OCI-LY3 (cell line): ENCODE measurements around the gene CFI.

ENCODE experiments used
- H2AFZ ChIP-seq: fragments of 200-600, 300-600 bp; shearing (Covaris generic); 2 replicates; pipeline ENCODE4 v1.6.0; 2014; ENCODE audit warnings: antibody characterized with exemption, low read depth, low read length
- H3K27ac ChIP-seq: fragments of 200-600, 300-600 bp; sonication (generic); 2 replicates; pipeline ENCODE4 v1.5.1; 2014; ENCODE audit warnings: mild to moderate bottlenecking, low read length, moderate library complexity, mixed read lengths
- H3K27me3 ChIP-seq: fragments of 200-600, 300-600 bp; sonication (generic); 2 replicates; pipeline ENCODE4 v1.6.1; 2014; ENCODE audit warnings: low read depth, low read length, mixed read lengths
- H3K36me3 ChIP-seq: fragments of 200-600, 300-600 bp; sonication (generic); replicated peaks from 2 replicates; pipeline ENCODE3; 2014; ENCODE audit warnings: low read depth, low read length, mixed read lengths
- H3K4me1 ChIP-seq: fragments of 300-600, 200-600 bp; sonication (generic); 2 replicates; pipeline ENCODE4 v1.6.1; 2014; ENCODE audit warnings: low read length, mixed read lengths
- H3K4me2 ChIP-seq: fragments of 200-600, 300-600 bp; sonication (generic); 2 replicates; pipeline ENCODE4 v1.6.1; 2014; ENCODE audit warnings: low read length, mixed read lengths
- H3K4me3 ChIP-seq: fragments of 300-600, 200-600 bp; sonication (generic); 2 replicates; pipeline ENCODE4 v1.5.1; 2014; ENCODE audit warnings: antibody characterized with exemption, mild to moderate bottlenecking, low read length, moderate library complexity
- H3K79me2 ChIP-seq: fragments of 300-600, 200-600 bp; shearing (Covaris generic); 2 replicates; pipeline ENCODE4 v1.6.1; 2014; ENCODE audit warnings: mild to moderate bottlenecking, low read length, mixed read lengths
- H3K9ac ChIP-seq: fragments of 300-600, 200-600 bp; shearing (Covaris generic); 2 replicates; pipeline ENCODE4 v1.6.0; 2014; ENCODE audit warnings: mild to moderate bottlenecking, low read length, moderate library complexity
- H3K9me3 ChIP-seq: fragments of 200-600, 300-600 bp; shearing (Covaris generic); 2 replicates; pipeline ENCODE4 v1.6.1; 2014; ENCODE audit warnings: low read length, mixed read lengths; ENCODE audit not compliant: insufficient read depth
- H4K20me1 ChIP-seq: fragments of 200-600, 300-600 bp; sonication (generic); 2 replicates; pipeline ENCODE4 v1.6.1; 2016; ENCODE audit warnings: low read length, mixed read lengths; ENCODE audit not compliant: insufficient read depth
- CTCF ChIP-seq: fragments of 200-600, 300-600 bp; sonication (generic); IDR thresholded peaks from 2 replicates; pipeline ENCODE4 v1.5.1; 2014; ENCODE audit warnings: antibody characterized with exemption, low read length, low read depth
- EZH2phosphoT487 ChIP-seq: fragments of 200-600 bp; shearing (Covaris generic); IDR thresholded peaks from 2 replicates; pipeline ENCODE4 v1.6.1; 2018; ENCODE audit warnings: antibody characterized with exemption, mixed run types, low read depth

Gene CFI

GRCh38 chr4:109764789-109765402, 36.9 kb downstream of the CFI start:
- no peaks in the 10 kb centered on the region for H3K36me3 ChIP-seq
- 0 out of 2 replicates have a peak, but pooled peaks cover 7% of the 10 kb centered on the region for H3K27me3 ChIP-seq
- H3K9ac ChIP-seq, result no peak overlapping the region
- no peak overlapping the region for H3K4me3 ChIP-seq
- no peaks in the 10 kb centered on the region for H3K9me3 ChIP-seq
- no peak overlapping the region for H2AFZ ChIP-seq
- H3K4me2 ChIP-seq, result no peak overlapping the region
- H3K79me2 ChIP-seq, result no peaks in the 10 kb centered on the region
- H3K27ac ChIP-seq, result no peak overlapping the region
- TF ChIP-seq CTCF (no peak), EZH2phosphoT487 (no peak)
- H4K20me1 ChIP-seq, result no peaks in the 10 kb centered on the region
- H3K4me1 ChIP-seq, result no peaks in the 10 kb centered on the region

GRCh38 chr4:109764376-109764775, 37.4 kb downstream of the CFI start:
- Histone ChIP-seq H3K79me2 (no peaks in the 10 kb centered on the region), H3K4me2 (no peak overlapping the region), H3K4me1 (no peaks in the 10 kb centered on the region), H3K27ac (no peak overlapping the region), H3K4me3 (no peak overlapping the region), H3K9me3 (no peaks in the 10 kb centered on the region), H3K36me3 (no peaks in the 10 kb centered on the region), H2AFZ (no peak overlapping the region), H4K20me1 (no peaks in the 10 kb centered on the region), H3K27me3 (0 out of 2 replicates have a peak, but pooled peaks cover 5% of the 10 kb centered on the region), H3K9ac (no peak overlapping the region)
- TF ChIP-seq CTCF (no peak), EZH2phosphoT487 (no peak)

GRCh38 chr4:109760682-109761081, 41.1 kb downstream of the CFI start:
- no peaks in the 10 kb centered on the region for H3K4me1 ChIP-seq
- no peak overlapping the region for H3K4me3 ChIP-seq
- no peaks in the 10 kb centered on the region for H3K9me3 ChIP-seq
- no peak overlapping the region for H3K9ac ChIP-seq
- H3K36me3 ChIP-seq, result no peaks in the 10 kb centered on the region
- no peaks in the 10 kb centered on the region for H4K20me1 ChIP-seq
- no peak for TF ChIP-seq CTCF
- TF ChIP-seq EZH2phosphoT487, result no peak
- H3K27me3 ChIP-seq, result no peaks in the 10 kb centered on the region
- H3K4me2 ChIP-seq, result no peak overlapping the region
- no peak overlapping the region for H2AFZ ChIP-seq
- no peaks in the 10 kb centered on the region for H3K79me2 ChIP-seq
- H3K27ac ChIP-seq, result no peak overlapping the region

GRCh38 chr4:109755656-109756055, 46.1 kb downstream of the CFI start:
- no peak for TF ChIP-seq EZH2phosphoT487
- no peak for TF ChIP-seq CTCF
- H3K4me2 ChIP-seq, result no peak overlapping the region
- H4K20me1 ChIP-seq, result no peaks in the 10 kb centered on the region
- no peak overlapping the region for H2AFZ ChIP-seq
- no peaks in the 10 kb centered on the region for H3K4me1 ChIP-seq
- no peaks in the 10 kb centered on the region for H3K79me2 ChIP-seq
- no peak overlapping the region for H3K27ac ChIP-seq
- no peaks in the 10 kb centered on the region for H3K36me3 ChIP-seq
- no peak overlapping the region for H3K9ac ChIP-seq
- H3K9me3 ChIP-seq, result no peaks in the 10 kb centered on the region
- no peaks in the 10 kb centered on the region for H3K27me3 ChIP-seq
- H3K4me3 ChIP-seq, result no peak overlapping the region
